Pulmonary artery endothelial cell (primary cell): ENCODE data around the gene RAB13. TPM values are rescaled to one million over a fixed set of nuclear protein-coding genes. Genes with fewer than 3 reads are reported as not detected.

Experiments
- DNase-seq: peaks from one replicate; pipeline ENCODE4 v3.0.0-alpha.2; 2011; ENCODE audit warnings: low read depth, low spot score
- total RNA-seq: library from RNA; depleted of rRNA; stranded (reverse); fragments of >200 nt; gene quantifications from 2 replicates; pipeline ENCODE4 v1.2.3, GENCODE V29; 2014

RAB13 gene
- total RNA-seq, 1 donor from 2014 or later: 74.8 TPM

GRCh38 chr1:153957744-153958110 is 28.4 kb downstream of the RAB13 start:
- DNase-seq: no peak

GRCh38 chr1:153956997-153957715 is 29.0 kb downstream of the RAB13 start:
- DNase-seq: no peak

- no peak for DNase-seq
These were observed 31.3 kb downstream of the RAB13 start for GRCh38 chr1:153954826-153955225.

GRCh38 chr1:153953859-153954365 is 32.2 kb downstream of the RAB13 start:
- no peak for DNase-seq

- DNase-seq: no peak
These were observed 34.3 kb downstream of the RAB13 start for GRCh38 chr1:153951801-153952200.

GRCh38 chr1:153951183-153951582 is 35.0 kb downstream of the RAB13 start:
- DNase-seq: no peak

- DNase-seq: no peak
These were observed 39.4 kb downstream of the RAB13 start, which contains the start of gene DENND4B for GRCh38 chr1:153946622-153947241. Gene DENND4B, minus strand, starts transcription at chr1:153946718. Its CDS starts 2,344 bp downstream, at chr1:153944374.

GRCh38 chr1:153945795-153946621 is 40.1 kb downstream of the RAB13 start:
- no peak for DNase-seq

- DNase-seq: no peak
These were observed 40.9 kb downstream of the RAB13 start for GRCh38 chr1:153945131-153945794.

GRCh38 chr1:153944827-153945117 is 41.4 kb downstream of the RAB13 start:
- DNase-seq: no peak

- no peak for DNase-seq
These were observed 41.9 kb downstream of the RAB13 start for GRCh38 chr1:153944005-153944826.

- DNase-seq: no peak
These were observed 43.2 kb downstream of the RAB13 start for GRCh38 chr1:153942766-153943549.

GRCh38 chr1:153941826-153942725 is 44.1 kb downstream of the RAB13 start:
- no peak for DNase-seq

GRCh38 chr1:153940756-153941155 is 45.4 kb downstream of the RAB13 start:
- DNase-seq: no peak

- DNase-seq: no peak
These were observed 46.7 kb downstream of the RAB13 start for GRCh38 chr1:153939476-153939875.

GRCh38 chr1:153938996-153939395 is 47.1 kb downstream of the RAB13 start:
- no peak for DNase-seq

- no peak for DNase-seq
These were observed 48.8 kb downstream of the RAB13 start for GRCh38 chr1:153937331-153937730.

- no peak for DNase-seq
These were observed 49.9 kb downstream of the RAB13 start for GRCh38 chr1:153936011-153936802.
